HepG2 (cell line): ENCODE results near the gene MACROD2.

Source experiments
- ARID2 ChIP-seq: sonication (generic); formaldehyde crosslinking; IDR thresholded peaks from 2 replicates; pipeline ENCODE4 v1.8.1; 2022; ENCODE audit warnings: mild to moderate bottlenecking, missing genetic modification reagents, borderline replicate concordance
- CREM ChIP-seq, 2 experiments: sonication (generic) in 1 of 2; formaldehyde crosslinking in 1 of 2; IDR thresholded peaks; 2 replicates each; pipeline versions ENCODE4 v1.4.0 to v1.6.1; 2016 to 2020; ENCODE audit warnings: antibody characterized with exemption in 1 of 2, mild to moderate bottlenecking in 1 of 2, missing genetic modification reagents in 1 of 2
- CTCF ChIP-seq: sonication (generic); formaldehyde crosslinking; IDR thresholded peaks from 2 replicates; pipeline ENCODE4 v1.5.0; 2020; ENCODE audit warnings: mild to moderate bottlenecking, missing genetic modification reagents, moderate library complexity
- HBP1 ChIP-seq: IDR thresholded peaks from 2 replicates; pipeline ENCODE4 v1.6.1; 2016; ENCODE audit warnings: low read depth, control low read depth
- MAZ ChIP-seq, 2 experiments: sonication (generic) in 1 of 2; formaldehyde crosslinking in 1 of 2; IDR thresholded peaks; 2 replicates each; pipeline versions ENCODE4 v1.5.0 to v1.6.1; 2012 to 2020; ENCODE audit warnings: low read depth in 2 of 2, mild to moderate bottlenecking in 2 of 2, borderline replicate concordance in 1 of 2, improper control_type of control experiment in 1 of 2, low read length in 1 of 2, missing genetic modification reagents in 1 of 2, moderate library complexity in 1 of 2
- MXD1 ChIP-seq: sonication (generic); formaldehyde crosslinking; IDR thresholded peaks from 2 replicates; pipeline ENCODE4 v1.4.0; 2020; ENCODE audit warnings: mild to moderate bottlenecking, missing genetic modification reagents
- NR1H2 ChIP-seq: sonication (generic); formaldehyde crosslinking; IDR thresholded peaks from 2 replicates; pipeline ENCODE4 v1.8.1; 2022; ENCODE audit warnings: low read depth, missing genetic modification reagents, borderline replicate concordance
- ZNF598 ChIP-seq: sonication (generic); formaldehyde crosslinking; IDR thresholded peaks from 2 replicates; pipeline ENCODE4 v1.5.1; 2020; ENCODE audit warnings: mild to moderate bottlenecking, missing genetic modification reagents, borderline replicate concordance
- ZSCAN30 ChIP-seq: sonication (generic); formaldehyde crosslinking; IDR thresholded peaks from 2 replicates; pipeline ENCODE4 v1.5.0; 2020; ENCODE audit warnings: mild to moderate bottlenecking, missing genetic modification reagents

GRCh38 chr20:14497004-14497403 lies 501.7 kb downstream of the MACROD2 start:
- TF ChIP-seq ZSCAN30 (no peak), ZNF598 (no peak), MAZ (IDR thresholded peaks at IDR 0.05; ENCODE audit: borderline replicate concordance, low read depth, low read length) (no peak), MAZ (CRISPR knock-in tag; IDR thresholded peaks at IDR 0.05; ENCODE audit: low read depth) (no peak), CTCF (no peak), NR1H2 (CRISPR knock-in tag) (no peak), MXD1 (CRISPR knock-in tag) (no peak), CREM (IDR thresholded peaks at IDR 0.05) (no peak), CREM (CRISPR knock-in tag; IDR thresholded peaks at IDR 0.05) (no peak), ARID2 (CRISPR knock-in tag) (no peak), HBP1 (no peak)
